NCI-H446 treated with DMSO at 0.1 percent for 48 hours (cell line): ENCODE results near the gene LYPD6.

Source experiments
- DNase-seq: peaks from one replicate; lab custom pipeline; 2025; lab: John Stamatoyannopoulos, UW

Gene LYPD6

DNA sequence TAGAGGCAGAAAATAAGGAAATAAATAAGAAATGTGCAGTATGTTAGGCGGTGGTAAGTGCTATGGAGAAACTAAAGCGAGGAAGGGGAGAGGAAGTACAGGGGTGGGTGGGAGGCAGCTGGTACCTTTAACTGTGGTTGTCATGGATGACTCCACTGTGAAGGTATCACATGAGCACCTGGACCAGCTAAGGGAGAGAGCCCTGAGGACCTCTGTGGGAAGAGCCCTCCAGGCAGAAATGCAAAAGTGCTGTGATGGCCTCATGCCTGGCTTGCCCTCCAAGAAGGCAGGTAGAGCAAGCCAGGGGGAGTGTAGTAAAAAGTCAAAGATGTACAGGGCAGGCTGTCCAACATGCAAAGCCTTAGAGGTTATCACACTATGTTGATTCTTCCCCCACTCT lies 17.9 kb downstream of the LYPD6 start:
- DNase-seq = no peak

DNA sequence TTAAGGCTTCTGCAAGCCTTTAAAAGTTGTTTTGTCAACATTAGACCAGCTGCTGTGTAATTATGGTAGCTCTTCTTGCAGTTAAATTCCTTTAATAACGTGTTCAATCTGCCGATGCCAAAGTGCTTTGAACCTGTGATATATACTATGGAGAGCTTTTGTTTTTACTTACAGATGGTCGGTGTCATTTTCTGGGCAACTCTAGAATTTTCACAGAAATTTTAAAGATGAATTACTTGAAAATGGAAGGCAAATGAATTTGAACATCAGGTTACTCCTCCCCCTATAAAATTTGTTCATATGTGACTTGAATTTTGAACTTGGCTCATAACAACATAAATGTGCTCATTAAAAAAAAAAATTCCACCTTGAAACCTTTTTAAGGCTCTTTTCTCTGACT lies 23.0 kb downstream of the LYPD6 start:
- peak; percentile 17 for DNase-seq

DNA sequence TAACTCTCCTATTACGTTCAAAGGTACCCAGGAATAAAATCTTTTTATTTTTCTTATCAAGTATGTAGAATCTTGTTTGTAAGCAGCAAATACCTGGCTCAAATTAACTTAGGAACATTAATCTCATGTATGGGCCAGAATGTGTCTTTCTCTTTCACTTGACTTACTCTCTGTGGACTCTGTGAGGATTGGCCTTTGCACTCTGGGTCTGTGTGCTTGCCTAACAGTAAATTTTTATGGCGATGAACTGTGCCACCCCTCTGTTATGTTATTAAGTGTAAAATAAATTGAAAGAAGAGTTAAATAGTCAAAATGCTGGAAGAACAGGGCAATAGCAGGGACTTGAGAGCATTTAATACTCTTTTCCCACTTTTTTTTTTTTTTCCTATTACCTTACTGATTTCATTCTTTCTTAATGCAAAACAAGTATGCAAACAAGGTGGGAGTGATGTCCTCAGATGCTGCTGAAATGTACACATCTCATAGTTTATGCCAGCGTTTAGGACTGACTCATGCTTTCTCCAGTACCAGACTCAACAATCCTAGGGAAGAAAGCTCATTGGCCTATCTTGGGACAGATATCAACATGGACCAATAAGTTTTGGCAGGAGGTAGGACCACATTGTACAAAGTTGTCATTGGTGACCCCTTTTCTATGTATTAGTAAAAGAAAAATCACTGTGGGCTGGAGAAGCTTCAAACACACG lies 25.5 kb downstream of the LYPD6 start:
- no peak for DNase-seq

DNA sequence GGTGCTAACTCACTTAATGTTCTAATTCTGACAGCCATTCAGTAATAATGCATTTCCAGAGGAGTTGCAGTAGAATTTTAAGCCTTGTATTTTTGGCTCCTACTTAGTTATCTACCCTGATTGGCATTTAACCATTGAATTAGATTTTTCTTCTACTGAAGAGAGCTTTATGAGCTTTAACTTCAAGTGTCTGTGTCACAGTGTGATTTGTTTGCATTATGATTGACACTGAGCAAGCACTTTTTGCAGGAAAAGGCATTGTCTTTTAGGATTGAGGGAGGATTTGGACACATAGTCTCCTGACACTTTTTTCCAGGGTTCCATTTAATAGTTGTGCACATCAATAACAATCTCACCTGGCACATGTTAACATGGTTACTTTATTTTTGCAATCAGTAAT lies 26.7 kb downstream of the LYPD6 start:
- DNase-seq = no peak

DNA sequence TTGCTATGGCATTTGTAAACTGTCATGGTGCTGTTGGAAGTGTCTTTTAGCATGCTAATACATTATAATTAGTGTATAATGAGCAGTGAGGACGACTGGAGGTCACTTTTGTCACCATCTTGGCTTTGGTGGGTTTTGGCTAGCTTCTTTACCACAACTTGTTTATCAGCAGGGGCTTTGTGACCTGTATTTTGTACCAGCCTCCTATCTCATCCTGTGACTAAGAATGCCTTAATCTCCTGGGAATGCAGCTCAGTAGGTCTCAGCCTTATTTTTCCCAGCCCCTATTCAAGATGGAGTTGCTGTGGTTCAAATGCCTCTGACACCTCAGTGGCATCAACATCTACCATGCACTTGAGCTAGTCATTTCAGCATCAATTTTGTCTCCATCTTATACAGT lies 29.7 kb downstream of the LYPD6 start:
- DNase-seq = no peak

DNA sequence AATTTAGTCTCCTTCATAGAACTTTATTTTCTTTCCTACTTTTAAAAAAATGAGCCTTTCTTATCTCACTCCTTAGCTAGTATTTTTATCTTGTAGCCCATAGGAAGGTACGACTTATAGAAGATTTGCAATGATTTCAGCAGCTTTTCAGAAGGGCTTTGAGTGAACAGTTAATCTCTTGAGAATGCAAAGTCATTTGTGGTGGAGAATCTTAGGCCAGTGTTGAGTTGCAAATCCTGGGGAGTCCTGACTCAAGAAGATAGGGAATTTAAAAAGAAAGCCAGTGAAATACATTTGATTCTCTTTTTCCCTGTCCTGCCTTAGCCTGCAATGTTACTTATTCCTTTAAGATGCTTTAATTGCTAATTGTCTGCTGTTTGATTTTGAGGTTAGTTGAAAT lies 33.6 kb downstream of the LYPD6 start:
- no peak for DNase-seq

DNA sequence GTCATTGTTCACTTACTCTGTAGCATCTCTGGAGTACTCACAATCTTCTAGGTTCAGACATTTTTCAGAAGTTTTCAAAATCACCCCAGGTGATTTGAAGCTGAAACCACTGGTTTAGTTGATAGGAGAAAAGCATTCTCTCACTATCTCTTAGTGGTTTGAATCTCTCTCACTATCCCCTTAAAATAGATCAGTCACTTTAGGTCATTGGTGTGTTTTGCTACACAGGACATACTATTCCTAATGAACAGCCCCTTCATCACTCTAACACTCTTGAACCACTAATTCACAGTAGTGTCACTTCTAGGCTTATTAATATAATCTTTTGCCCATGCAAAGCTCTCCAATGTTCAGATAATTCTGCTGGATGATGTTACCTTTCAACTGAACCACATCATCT lies 34.5 kb downstream of the LYPD6 start:
- DNase-seq = no peak

DNA sequence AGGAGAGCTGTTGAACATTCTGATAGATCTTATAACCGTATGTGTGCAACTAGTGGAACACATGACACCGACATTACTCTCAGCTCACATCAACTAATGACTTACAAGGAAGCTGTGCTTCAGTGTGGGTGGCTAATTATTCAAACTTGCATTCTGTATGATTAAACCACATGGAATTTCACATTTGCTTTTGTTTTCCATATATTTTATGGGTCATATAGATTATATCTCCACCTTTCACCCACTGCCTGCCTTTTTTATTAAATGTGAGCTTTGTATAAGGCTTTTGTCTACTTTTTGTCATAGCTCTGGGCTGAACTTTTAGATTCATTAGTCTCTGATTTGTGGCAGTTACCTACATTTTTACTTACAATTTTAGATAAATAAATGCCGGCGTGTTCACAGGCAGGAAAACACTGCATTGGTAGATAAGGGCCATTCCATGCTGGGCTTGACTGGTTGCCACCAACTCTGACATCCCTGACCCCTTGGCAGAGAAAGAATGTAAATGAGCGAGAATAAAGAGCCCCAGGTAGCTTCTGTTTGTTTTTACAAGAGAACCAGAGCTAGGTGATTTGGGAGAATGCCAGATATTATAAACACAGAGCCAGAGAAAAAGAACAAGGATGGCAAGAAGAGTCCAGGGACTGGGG lies 35.7 kb downstream of the LYPD6 start:
- DNase-seq = no peak

DNA sequence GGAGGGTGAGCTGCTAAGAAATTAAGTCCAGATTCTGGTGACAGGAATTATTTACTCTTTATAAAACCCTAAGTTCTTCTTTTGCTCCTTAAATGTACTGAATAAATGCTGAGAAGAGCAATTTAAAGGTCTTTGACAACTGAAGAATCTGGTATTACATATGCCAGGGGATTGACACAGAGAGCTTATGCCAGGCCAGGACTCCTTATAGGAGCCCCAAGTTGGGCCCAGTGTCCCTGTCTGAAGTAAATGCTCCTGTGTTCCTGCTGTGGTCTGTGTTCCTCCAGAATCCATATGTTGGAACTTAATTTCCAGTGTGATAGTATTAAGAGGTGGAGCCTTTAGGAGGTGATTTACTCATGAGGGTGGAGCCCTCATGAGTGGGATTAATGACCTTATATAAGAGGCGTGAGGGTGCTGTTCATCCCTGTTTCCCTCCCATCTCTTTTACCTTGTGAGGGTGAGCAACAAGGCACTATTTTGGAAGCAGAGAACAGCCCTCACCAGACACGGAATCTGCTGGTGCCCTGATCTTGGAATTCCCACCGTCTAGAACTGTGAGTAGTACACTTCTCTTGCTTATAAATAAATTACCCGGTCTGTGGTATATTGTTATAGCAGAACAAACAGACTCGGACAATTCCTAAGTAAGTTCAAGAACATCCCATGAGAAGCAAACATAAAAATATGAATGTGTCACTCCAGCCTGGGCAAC lies 39.8 kb downstream of the LYPD6 start:
- DNase-seq = no peak

DNA sequence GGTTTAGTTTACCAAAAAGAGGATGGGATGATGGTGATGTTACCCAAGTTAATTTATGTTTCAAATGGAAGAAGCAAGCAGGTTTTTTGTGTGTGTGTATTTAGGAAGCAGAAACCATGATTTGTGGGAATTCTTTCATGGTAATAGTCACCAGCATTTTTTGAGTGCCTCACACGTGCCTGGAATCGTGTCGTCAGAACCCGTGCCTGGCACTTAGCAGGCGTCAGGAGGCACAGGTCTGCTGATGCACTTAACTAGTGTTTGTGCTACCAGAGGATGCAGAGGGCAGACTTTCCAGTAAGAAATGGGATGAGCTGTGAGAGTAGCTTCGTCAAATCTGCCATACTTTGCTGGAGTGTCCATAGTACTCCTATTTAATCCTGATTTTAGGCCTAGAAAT lies 41.1 kb downstream of the LYPD6 start:
- no peak for DNase-seq

DNA sequence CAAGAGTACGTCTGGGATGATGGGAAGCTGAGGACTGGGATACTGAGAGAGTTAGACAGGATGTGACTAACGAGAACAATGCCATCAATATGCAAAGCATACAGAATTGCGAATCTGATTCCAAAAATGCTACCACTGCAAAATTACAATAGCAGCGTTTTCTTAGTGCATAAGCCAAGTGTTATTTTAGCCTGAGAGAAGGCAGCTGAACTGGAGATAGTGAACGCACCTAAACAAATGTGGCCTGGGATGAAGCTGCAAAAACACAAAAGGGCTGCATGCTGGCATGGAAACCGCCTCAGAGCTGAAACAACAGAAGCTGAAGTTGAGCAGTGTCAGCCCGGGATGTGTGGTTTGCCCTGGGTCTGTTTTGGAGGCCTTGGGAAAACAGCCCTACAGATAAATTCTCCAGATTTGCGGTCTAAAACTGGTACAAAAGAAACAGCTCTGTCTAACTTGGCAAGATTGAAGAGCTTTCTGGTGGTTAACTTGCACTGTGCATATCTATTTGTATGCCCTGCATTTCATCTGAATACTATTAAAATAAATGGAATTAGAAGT lies 45.5 kb downstream of the LYPD6 start:
- DNase-seq = no peak

DNA sequence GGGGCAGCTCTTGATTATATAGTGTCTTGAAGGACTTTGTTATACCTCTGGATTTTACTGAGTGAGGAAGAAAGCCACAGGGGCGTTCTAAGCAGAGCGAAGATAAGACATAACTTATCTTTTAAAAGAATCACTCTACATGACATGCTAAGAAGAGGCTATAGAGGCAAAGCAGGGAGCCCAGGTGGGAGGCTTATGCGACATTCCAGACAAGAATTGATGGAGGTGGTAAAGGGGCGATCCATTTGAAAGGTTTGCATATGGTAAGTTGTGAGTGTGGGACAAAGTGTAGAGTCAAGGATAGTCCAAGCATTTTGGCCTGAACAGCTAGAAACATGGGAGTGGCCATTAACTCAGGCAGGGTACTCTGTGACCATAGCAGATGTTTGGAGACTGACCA lies 49.8 kb downstream of the LYPD6 start:
- DNase-seq = no peak

DNA sequence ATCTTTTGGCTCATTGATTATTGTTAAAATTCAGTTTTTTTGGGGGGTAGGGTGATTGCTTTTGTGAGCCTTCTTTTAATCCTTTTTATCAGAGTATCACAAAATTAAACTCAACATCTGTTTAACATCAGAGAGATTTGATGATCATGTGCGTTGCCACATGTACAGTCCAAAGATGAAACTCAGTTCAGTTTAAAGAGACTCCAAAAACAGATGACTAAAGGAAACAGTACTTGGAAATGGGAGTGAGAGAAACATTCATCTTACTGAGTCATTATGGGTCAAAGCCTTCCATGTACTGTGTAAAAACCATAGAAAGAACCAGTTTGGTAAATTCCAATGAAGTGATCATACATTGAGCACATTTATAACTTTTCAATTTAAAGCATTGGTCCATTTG lies 53.0 kb downstream of the LYPD6 start:
- no peak for DNase-seq

DNA sequence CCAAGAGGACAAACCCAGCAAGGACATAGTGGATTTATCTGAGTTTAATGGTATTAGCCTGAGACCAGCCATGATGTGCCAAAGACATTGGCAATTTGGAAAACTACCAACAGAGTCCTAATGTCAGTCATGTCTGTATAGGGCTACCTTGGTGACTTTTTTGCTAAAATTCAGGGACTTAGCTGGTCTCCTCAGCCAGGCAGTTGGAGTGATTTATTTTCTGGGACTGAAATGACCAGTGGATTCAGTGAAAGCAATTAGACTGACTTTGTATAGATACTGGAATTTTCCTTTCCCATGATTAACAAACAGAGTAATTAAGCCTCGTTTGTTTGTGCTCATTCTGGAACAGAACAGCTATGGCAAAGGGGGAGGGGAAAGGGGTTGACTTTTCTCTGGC lies 55.0 kb downstream of the LYPD6 start:
- DNase-seq = no peak

DNA sequence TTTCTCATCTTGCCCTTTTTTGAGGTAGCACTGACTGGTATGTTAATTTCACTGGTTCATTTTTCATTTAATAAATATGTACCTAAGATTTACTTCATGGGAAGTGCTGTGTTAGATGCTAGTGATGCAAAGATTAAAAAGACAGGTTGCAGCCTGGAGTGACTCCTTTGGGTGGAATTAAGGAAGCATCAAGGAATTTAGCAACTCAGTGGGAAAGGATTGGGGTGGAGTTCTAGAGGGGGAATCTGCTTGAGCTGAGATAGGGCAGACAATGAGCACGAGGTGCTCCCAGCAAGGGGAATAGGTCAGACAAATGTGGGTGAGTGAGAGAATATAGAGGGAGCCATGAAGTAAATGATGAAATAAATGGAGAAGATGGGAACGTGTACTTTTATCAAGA lies 57.0 kb downstream of the LYPD6 start:
- no peak for DNase-seq

DNA sequence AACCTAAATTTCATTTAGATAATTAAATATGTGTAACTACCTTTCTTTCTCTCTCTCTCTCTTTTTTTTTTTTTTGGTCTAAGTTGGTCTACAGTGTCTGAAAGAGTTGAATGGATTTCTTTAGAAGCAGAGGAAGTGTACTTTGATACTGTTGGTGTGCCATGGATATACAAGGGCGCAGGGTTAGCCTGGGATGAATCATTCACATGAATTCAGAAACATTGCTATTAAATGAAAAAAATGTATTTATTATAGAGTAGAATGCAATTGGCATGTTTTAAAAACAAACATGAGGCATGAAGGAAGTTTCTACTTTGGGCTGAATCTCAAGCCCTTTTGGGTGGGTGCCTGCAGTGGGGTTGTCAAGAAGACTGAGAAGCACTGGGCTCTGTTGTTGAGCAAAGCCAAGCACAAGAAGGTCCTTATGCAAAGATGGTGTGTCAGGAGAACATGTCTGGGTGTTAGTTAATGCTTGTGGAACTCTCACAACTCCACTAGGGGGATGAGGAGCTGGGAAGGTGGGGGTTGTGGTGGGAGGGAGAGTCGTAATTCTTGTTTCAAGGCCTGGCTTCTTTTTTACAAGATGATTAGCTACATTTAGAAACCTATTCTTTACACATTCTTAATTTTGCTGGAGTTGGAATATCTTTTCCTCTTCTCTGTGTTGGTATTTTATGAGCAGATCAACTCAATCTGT lies 57.9 kb downstream of the LYPD6 start:
- DNase-seq = no peak

DNA sequence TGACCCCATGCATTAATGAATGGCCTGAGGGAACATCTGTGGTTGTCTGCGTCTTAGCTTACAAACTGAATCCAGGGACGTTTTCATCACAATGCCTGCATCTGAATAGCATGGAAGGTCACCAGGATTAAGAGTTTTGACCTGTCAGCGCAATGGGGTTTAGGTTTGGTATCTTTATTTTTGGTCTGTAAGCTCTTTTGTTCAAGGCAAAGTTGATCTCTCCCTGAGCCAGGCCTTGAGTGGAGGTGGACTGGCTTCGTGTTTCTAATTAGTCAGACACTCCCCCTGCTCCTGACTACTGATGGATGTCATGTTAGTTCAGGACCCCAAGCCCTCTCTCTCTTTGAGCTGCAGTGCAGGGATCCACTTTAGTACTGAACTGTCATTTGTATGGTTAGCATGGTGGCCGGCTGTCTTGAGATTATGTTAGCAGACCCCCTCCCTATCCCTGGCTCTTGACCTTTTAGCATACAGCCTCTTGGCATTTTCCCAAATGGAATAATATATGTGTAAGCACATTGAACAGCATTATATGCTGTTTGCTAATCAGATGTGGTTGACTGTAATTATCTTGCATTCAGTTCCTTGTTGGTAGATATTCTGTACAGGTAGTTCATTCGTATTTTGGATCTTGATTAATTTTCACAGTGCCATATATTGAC lies 59.2 kb downstream of the LYPD6 start:
- DNase-seq = no peak

DNA sequence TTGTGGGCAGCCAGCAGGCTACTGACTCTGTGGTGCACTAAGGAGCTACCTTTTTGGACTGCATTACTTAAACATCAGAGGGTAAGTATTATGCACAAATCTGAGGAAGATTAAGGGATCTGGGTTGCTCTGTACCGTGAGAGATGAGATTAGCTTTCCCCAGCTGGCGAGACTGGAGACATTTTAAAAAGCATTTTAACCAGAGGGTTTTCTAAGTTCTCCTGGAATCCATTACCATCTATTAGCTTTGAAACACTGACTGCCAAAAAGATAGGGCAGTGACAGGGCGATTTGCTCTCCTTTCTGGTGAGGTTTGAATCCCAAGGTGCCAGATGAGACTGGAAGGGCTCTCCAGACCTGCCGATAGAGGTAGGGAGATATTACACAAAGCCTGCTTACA lies 63.2 kb downstream of the LYPD6 start:
- no peak for DNase-seq

DNA sequence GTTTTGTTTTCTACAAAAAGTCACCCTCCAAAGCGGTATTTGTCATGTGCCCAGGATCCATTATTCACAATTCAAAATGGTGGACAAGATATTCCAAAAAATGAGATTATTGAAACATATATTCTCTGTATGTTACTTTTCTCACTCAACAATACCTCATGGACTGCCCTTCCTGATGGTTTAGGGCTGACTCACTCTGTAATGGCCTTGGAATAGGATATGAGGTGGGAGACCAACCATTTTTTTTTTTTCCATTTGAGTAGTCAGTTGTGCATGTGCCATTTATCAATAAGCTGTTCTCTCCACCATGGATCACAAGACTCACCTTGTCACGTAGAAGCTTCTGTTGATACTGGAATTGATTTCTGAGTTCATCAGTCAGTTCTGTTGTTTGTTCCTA lies 64.5 kb downstream of the LYPD6 start:
- DNase-seq = no peak

DNA sequence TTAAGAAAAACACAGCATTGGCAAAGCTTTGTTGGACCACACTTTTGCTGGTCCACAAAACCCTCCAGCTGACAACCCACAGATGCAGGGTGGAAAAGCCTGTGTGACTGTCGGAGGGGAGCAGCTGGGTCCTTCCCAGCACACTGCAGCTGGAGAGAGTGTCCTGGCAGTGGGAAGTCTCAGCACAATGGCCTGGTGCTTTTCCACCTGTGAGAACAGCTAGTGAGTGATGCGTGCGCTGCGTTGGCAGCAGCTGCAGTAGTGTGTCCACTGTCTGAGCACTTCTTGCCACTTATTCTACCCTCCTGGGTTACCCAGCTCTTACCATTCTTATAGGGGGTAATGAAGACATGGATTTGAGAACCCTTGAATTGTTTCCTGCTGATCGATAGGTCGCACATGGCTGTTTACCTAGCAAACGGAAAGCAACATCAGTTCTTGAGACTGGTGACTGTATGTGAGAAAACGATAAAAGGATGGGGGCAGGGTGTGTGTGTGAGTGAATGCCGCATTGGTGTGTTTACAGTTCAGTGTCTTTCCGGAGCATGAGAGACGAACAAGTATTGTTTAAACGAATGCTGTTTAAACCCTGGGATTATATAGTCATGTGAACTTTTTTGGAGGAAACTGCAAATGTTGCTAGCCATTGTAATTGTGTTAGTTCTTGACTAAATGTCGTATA lies 69.7 kb downstream of the LYPD6 start:
- DNase-seq = no peak

DNA sequence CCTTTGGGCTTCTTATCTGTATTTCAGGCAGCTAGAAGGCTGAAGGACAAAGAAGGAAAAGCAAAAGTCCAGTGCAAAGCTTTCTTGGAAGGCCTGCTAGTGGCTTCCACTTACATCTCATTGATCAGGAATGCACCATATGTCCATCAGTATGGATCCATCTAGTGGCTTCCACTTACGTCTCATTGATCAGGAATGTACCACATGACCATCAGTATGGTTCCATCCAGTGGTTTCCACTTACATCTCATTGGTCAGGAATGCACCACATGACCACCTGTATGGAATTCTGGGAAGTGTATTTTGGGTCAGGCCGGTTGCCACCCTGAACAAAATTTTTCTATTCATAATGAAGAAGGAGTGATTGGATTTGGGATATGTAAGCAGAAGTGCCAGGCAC lies 70.6 kb downstream of the LYPD6 start:
- no peak for DNase-seq
